Right renal pelvis (tissue), 4 donors: ENCODE measurements around the gene SLC1A3. TPM values are rescaled to one million over a fixed set of nuclear protein-coding genes. Genes with fewer than 3 reads are reported as not detected.
A peak's percentile ranks its signal among the peaks of the same experiment; 100 is the strongest.

Source experiments
- DNase-seq, 4 donors: peaks; one replicate each; pipeline ENCODE4 v3.0.0-alpha.2; 2013; ENCODE audit warnings: low read depth in 4 of 4, low spot score in 3 of 4, missing footprints in 1 of 4
- polyA plus RNA-seq, 4 donors: library from polyadenylated mRNA; unstranded; fragments of 120-200 nt; gene quantifications; one replicate each; pipeline ENCODE4 v1.2.1, GENCODE V29; 2013; ENCODE audit not compliant: insufficient read length in 4 of 4

The SLC1A3 gene
- polyA plus RNA-seq, 4 donors: 2.7 to 4.9 (median 3.1) TPM

GRCh38 chr5:36708996-36709395, 102.6 kb downstream of the SLC1A3 start:
- no peak for DNase-seq

GRCh38 chr5:36710039-36710438, 103.6 kb downstream of the SLC1A3 start:
- no peak for DNase-seq

GRCh38 chr5:36712706-36713105, 106.3 kb downstream of the SLC1A3 start:
- DNase-seq: no peak

- DNase-seq: no peak
Observed at GRCh38 chr5:36713541-36713940, 107.1 kb downstream of the SLC1A3 start.

- DNase-seq: no peak
Observed at GRCh38 chr5:36717131-36717695, 110.8 kb downstream of the SLC1A3 start.

- DNase-seq: no peak
Observed at GRCh38 chr5:36719282-36719681, 112.9 kb downstream of the SLC1A3 start.

- DNase-seq: no peak
Observed at GRCh38 chr5:36720688-36721087, 114.3 kb downstream of the SLC1A3 start.

- DNase-seq: no peak
Observed at GRCh38 chr5:36721664-36722235, 115.3 kb downstream of the SLC1A3 start.

- DNase-seq: no peak
Observed at GRCh38 chr5:36722900-36723299, 116.5 kb downstream of the SLC1A3 start.

- no peak for DNase-seq
Observed at GRCh38 chr5:36723912-36724311, 117.5 kb downstream of the SLC1A3 start.

GRCh38 chr5:36724467-36725332, 118.3 kb downstream of the SLC1A3 start:
- DNase-seq: no peak

GRCh38 chr5:36726317-36726716, 119.9 kb downstream of the SLC1A3 start:
- no peak for DNase-seq

- DNase-seq: no peak
Observed at GRCh38 chr5:36726767-36727166, 120.4 kb downstream of the SLC1A3 start.

- peak in 2 of 4 donors; percentile 50 to 59 for DNase-seq
Observed at GRCh38 chr5:36728697-36729543, 122.5 kb downstream of the SLC1A3 start.

- no peak for DNase-seq
Observed at GRCh38 chr5:36730537-36731216, 124.3 kb downstream of the SLC1A3 start.

- no peak for DNase-seq
Observed at GRCh38 chr5:36733183-36733582, 126.8 kb downstream of the SLC1A3 start.

GRCh38 chr5:36734422-36734821, 128.0 kb downstream of the SLC1A3 start:
- no peak for DNase-seq

GRCh38 chr5:36735891-36736290, 129.5 kb downstream of the SLC1A3 start:
- DNase-seq: no peak
